Transverse colon (tissue), 4 donors: ENCODE measurements around the gene LDB2.

Source experiments
- EP300 ChIP-seq: sonication (generic); formaldehyde crosslinking; IDR thresholded peaks from one replicate; pipeline ENCODE4 v1.6.1; 2017; ENCODE audit warnings: antibody characterized with exemption, low read depth
- POLR2A ChIP-seq: fragments of 450-650 bp; IDR thresholded peaks from one replicate; pipeline ENCODE4 v1.6.1; 2016; ENCODE audit warnings: antibody characterized with exemption, mild to moderate bottlenecking, moderate library complexity
- POLR2AphosphoS5 ChIP-seq, 3 donors: sonication (generic); formaldehyde crosslinking; IDR thresholded peaks; one replicate each; pipeline ENCODE4 v1.6.1; 2016; ENCODE audit warnings: antibody characterized with exemption in 3 of 3
- TF ChIP-seq, protein P1 (sequence below), 5 experiments: fragments of 200-600 bp in 3 of 5; fragments of 450-650 bp in 2 of 5; sonication (generic) in 3 of 5; IDR thresholded peaks; 1 replicate in 2 of 5; 2 replicates in 3 of 5; pipeline ENCODE4 v1.5.1; 2016 to 2017; ENCODE audit warnings: antibody characterized with exemption in 5 of 5, inconsistent platforms in 3 of 5, mild to moderate bottlenecking in 2 of 5, moderate library complexity in 1 of 5

- TF ChIP-seq, protein P1, sequence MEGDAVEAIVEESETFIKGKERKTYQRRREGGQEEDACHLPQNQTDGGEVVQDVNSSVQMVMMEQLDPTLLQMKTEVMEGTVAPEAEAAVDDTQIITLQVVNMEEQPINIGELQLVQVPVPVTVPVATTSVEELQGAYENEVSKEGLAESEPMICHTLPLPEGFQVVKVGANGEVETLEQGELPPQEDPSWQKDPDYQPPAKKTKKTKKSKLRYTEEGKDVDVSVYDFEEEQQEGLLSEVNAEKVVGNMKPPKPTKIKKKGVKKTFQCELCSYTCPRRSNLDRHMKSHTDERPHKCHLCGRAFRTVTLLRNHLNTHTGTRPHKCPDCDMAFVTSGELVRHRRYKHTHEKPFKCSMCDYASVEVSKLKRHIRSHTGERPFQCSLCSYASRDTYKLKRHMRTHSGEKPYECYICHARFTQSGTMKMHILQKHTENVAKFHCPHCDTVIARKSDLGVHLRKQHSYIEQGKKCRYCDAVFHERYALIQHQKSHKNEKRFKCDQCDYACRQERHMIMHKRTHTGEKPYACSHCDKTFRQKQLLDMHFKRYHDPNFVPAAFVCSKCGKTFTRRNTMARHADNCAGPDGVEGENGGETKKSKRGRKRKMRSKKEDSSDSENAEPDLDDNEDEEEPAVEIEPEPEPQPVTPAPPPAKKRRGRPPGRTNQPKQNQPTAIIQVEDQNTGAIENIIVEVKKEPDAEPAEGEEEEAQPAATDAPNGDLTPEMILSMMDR (IDR thresholded peaks at IDR 0.05) = no peak
- no peak for TF ChIP-seq POLR2AphosphoS5 (IDR thresholded peaks at IDR 0.05)
- TF ChIP-seq POLR2A = no peak
- no peak for TF ChIP-seq EP300
These were observed 367.5 kb downstream of the LDB2 start for GRCh38 chr4:16530688-16531635.
